Stomach (tissue), 9 donors: ENCODE data around the gene SYNCRIP. TPM values are rescaled to one million over a fixed set of nuclear protein-coding genes. Genes with fewer than 3 reads are reported as not detected.

ENCODE experiments used
- DNase-seq, 2 donors: peaks; one replicate each; pipeline versions ENCODE4 v3.0.0 to v3.0.0-alpha.2; 2013 to 2019
- H3K27ac ChIP-seq, 5 donors: fragments of 200-600 bp in 4 of 5; sonication (generic) in 4 of 5; one replicate each; pipeline ENCODE4 v1.5.1; 2013 to 2019; ENCODE audit warnings: mild to moderate bottlenecking in 1 of 5, moderate library complexity in 1 of 5
- H3K27me3 ChIP-seq, 3 donors: fragments of 200-600 bp; sonication (generic); one replicate each; pipeline ENCODE4 v1.5.1; 2017 to 2019; ENCODE audit warnings: mixed run types in 1 of 3
- H3K36me3 ChIP-seq, 4 donors: fragments of 200-600 bp; sonication (generic); 1 replicate in 3 of 4; 2 replicates in 1 of 4; pipeline ENCODE4 v1.5.1; 2016 to 2019
- H3K4me1 ChIP-seq, 4 donors: fragments of 200-600 bp; sonication (generic); one replicate each; pipeline ENCODE4 v1.5.1; 2016 to 2019
- H3K4me3 ChIP-seq, 4 donors: fragments of 200-600 bp; sonication (generic) in 3 of 4; one replicate each; pipeline ENCODE4 v1.5.1; 2016 to 2019; ENCODE audit warnings: mild to moderate bottlenecking in 1 of 4
- H3K9me3 ChIP-seq, 4 donors: fragments of 200-600 bp; sonication (generic); one replicate each; pipeline ENCODE4 v1.5.1; 2016 to 2019
- EP300 ChIP-seq: sonication (generic); formaldehyde crosslinking; IDR thresholded peaks from one replicate; pipeline ENCODE4 v1.6.1; 2017; ENCODE audit warnings: antibody characterized with exemption
- POLR2A ChIP-seq, 4 donors: fragments of 450-650 bp; IDR thresholded peaks; one replicate each; pipeline ENCODE4 v1.6.1; 2016; ENCODE audit warnings: antibody characterized with exemption in 4 of 4, control low read depth in 2 of 4, mild to moderate bottlenecking in 1 of 4, moderate library complexity in 1 of 4
- POLR2AphosphoS5 ChIP-seq, 3 donors: sonication (generic); formaldehyde crosslinking; IDR thresholded peaks; one replicate each; pipeline ENCODE4 v1.6.1; 2016; ENCODE audit warnings: antibody characterized with exemption in 3 of 3
- WGBS, 5 donors: extraction: QIAGEN DNeasy Blood & Tissue Kit in 3 of 5; methylation state at CpG; one replicate each; pipeline versions ENCODE4 v1.1.5 to v1.1.7; 2013 to 2018; 5-methylcytosine and 5-hydroxymethylcytosine counted together
- intact Hi-C: fragments of 100-400 bp; cut with DNase I; formaldehyde crosslinking; loops from one replicate; pipeline ENCODE4 v1.15.1; 2023; ENCODE audit warnings: low total_unique reads
- polyA plus RNA-seq, 3 donors: library from polyadenylated mRNA; stranded (reverse); fragments of 200-250 nt; gene quantifications; one replicate each; pipeline ENCODE4 v1.2.3, GENCODE V29; 2013
- total RNA-seq, 5 donors: library from RNA; depleted of rRNA; stranded (reverse); fragments of >200 nt; gene quantifications; one replicate each; pipeline versions ENCODE4 v1.1.0 to v1.2.3, GENCODE V29; 2014 to 2016
- TF ChIP-seq, protein P1 (sequence below), 7 experiments: fragments of 450-650 bp in 4 of 7; fragments of 200-600 bp in 3 of 7; sonication (generic) in 3 of 7; IDR thresholded peaks; one replicate each; pipeline ENCODE4 v1.5.1; 2016 to 2019; ENCODE audit warnings: antibody characterized with exemption in 7 of 7, control low read depth in 2 of 7, mild to moderate bottlenecking in 1 of 7
- donor health status: healthy with polysubstance abuse.
- donor health status: Bipolar disorder and iron deficiency.
- donor health status: healthy.

SYNCRIP gene
- total and polyA plus RNA-seq, 8 donors: 26.0 to 180 (median 39.3) TPM

DNA sequence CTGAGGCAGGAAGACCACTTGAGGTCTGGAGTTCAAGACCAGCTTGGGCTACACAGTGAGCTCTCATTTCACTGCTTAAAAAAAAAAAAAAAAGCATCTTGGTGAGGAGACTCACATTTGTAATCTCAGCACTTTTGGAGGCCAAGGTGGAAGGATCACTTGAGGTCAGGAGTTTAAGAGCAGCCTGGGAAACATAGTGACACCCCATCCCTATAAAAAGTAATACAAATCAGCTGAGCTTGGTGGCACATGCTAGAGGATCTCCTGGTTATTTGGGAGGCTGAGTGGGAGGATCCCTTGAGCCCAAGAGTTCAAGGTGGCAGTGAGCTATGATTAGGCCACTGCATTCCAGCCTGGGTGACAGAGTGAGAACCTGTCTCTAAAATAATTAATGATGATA is 29.4 kb upstream of the SYNCRIP start:
- no peak overlapping the region for H3K27ac ChIP-seq

DNA sequence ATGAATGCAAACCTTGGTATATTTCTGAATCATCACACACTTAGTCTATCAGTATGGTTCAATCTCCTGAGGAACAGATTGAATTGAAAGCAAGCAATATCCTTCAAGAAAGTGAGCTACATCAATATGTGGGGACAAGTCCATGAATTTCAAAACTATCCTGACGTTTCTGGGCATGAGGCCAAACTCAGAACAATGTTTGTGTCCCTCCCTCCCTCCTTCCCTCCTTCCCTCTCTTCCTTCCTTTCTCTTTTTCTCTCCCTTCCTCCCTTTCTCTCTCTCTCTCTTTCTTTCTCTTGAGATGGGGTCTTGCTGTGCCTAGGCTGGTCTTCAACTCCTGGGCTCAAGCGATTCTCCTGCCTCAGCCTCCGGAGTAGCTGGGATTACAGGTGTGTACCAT is 27.9 kb upstream of the SYNCRIP start:
- Histone ChIP-seq H3K36me3 (peaks cover 0 to 16% (median 9%) of the 10 kb centered on the region in 4 donors), H3K27me3 (no peaks in the 10 kb centered on the region), H3K4me3 (no peak overlapping the region), H3K4me1 (peaks cover 8 to 47% (median 20%) of the 10 kb centered on the region in 4 donors), H3K9me3 (peaks cover 0 to 5% (median 0%) of the 10 kb centered on the region in 4 donors), H3K27ac (peak overlapping the region in 1 of 5 donors; percentile 36)
- TF ChIP-seq, protein P1, sequence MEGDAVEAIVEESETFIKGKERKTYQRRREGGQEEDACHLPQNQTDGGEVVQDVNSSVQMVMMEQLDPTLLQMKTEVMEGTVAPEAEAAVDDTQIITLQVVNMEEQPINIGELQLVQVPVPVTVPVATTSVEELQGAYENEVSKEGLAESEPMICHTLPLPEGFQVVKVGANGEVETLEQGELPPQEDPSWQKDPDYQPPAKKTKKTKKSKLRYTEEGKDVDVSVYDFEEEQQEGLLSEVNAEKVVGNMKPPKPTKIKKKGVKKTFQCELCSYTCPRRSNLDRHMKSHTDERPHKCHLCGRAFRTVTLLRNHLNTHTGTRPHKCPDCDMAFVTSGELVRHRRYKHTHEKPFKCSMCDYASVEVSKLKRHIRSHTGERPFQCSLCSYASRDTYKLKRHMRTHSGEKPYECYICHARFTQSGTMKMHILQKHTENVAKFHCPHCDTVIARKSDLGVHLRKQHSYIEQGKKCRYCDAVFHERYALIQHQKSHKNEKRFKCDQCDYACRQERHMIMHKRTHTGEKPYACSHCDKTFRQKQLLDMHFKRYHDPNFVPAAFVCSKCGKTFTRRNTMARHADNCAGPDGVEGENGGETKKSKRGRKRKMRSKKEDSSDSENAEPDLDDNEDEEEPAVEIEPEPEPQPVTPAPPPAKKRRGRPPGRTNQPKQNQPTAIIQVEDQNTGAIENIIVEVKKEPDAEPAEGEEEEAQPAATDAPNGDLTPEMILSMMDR (IDR thresholded peaks at IDR 0.05): no peak
- TF ChIP-seq EP300: no peak
- no peak for TF ChIP-seq POLR2AphosphoS5 (IDR thresholded peaks at IDR 0.05)
- TF ChIP-seq POLR2A (IDR thresholded peaks at IDR 0.05): no peak
- intact Hi-C loops: no loop called here
- peak in 1 of 2 donors; percentile 53 for DNase-seq
- WGBS, 5 donors: 62 to 68% (median 66%) methylated on average over 3 of the region's 3 CpGs

More for the DNA sequence above, 29.4 kb upstream of the SYNCRIP start:
- Histone ChIP-seq H3K27me3 (no peaks in the 10 kb centered on the region), H3K36me3 (peaks cover 0 to 14% (median 6%) of the 10 kb centered on the region in 4 donors), H3K4me3 (no peak overlapping the region), H3K9me3 (peaks cover 0 to 4% (median 0%) of the 10 kb centered on the region in 4 donors), H3K4me1 (peaks cover 14 to 61% (median 30%) of the 10 kb centered on the region in 4 donors)
- no peak for DNase-seq
- intact Hi-C loops: no loop called here
- TF ChIP-seq POLR2A (IDR thresholded peaks at IDR 0.05): no peak
- TF ChIP-seq, protein P1 (IDR thresholded peaks at IDR 0.05): no peak
- no peak for TF ChIP-seq EP300
- no peak for TF ChIP-seq POLR2AphosphoS5 (IDR thresholded peaks at IDR 0.05)

DNA sequence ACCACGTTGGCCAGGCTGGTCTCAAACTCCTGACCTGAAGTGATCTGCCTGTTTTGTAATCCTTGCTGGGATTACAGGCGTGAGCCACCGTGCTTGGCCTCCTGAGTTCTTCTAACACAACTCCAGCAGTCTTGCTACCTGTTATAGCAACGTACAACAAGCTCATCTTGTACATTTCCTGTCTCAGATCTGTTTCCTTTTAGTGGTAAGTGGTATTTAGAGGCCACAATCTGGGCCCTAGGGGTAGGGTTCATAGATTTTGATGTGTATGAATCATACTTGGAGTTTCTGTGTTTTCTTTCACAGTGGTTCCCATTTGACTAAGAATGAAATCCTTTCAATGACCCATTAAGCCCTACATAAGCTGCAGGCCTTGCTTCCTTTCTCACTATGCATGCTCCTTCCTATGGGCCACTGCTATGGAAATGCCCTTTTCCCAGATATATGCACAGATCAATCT is 27.1 kb upstream of the SYNCRIP start:
- Histone ChIP-seq H3K4me3 (no peak overlapping the region), H3K4me1 (peaks cover under 1 to 39% (median 11%) of the 10 kb centered on the region in 4 donors), H3K9me3 (peaks cover 0 to 5% (median 0%) of the 10 kb centered on the region in 4 donors), H3K27me3 (no peaks in the 10 kb centered on the region), H3K36me3 (peaks cover 0 to 14% (median 13%) of the 10 kb centered on the region in 4 donors), H3K27ac (peak overlapping the region in 2 of 5 donors; percentile 20 to 36)
- peak in 1 of 3 donors; percentile 4 for TF ChIP-seq POLR2AphosphoS5 (IDR thresholded peaks at IDR 0.05)
- TF ChIP-seq, protein P1 (IDR thresholded peaks at IDR 0.05): no peak
- 53 to 67% (median 61%) methylated on average over 4 of the region's 4 CpGs for WGBS, 5 donors
- DNase-seq: peak in 1 of 2 donors; percentile 36
- intact Hi-C loops: no loop called here

DNA sequence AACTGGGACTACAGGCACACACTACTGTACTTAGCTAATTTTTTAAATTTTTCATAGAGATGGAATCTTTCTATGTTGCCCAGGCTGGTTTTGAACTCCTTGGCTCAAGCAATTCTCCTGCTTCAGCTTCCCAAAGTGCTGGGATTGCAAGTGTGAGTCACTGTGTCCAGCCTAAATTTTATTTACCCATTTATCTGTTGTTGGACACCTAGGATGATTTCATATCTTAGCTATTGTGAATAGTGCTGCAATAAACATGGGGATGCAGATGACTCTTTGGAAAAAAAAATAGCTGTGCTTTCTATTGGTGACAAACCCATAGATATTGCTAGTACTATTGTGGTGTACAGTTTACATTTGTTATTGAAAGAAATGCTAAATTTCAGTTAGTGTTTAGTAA is 19.6 kb upstream of the SYNCRIP start:
- Histone ChIP-seq H3K4me1 (no peaks in the 10 kb centered on the region), H3K9me3 (peaks cover 0 to 13% (median 2%) of the 10 kb centered on the region in 4 donors), H3K27ac (no peak overlapping the region), H3K4me3 (no peak overlapping the region), H3K36me3 (peaks cover 0 to 32% (median 18%) of the 10 kb centered on the region in 4 donors), H3K27me3 (no peaks in the 10 kb centered on the region)
- DNase-seq: no peak
- intact Hi-C loops: no loop called here
- no peak for TF ChIP-seq EP300
- TF ChIP-seq, protein P1 (IDR thresholded peaks at IDR 0.05): no peak
- TF ChIP-seq POLR2AphosphoS5 (IDR thresholded peaks at IDR 0.05): no peak
- no peak for TF ChIP-seq POLR2A (IDR thresholded peaks at IDR 0.05)
